Measurements from ENCODE around the gene TMTC2. TPM values are rescaled to one million over a fixed set of nuclear protein-coding genes. Genes with fewer than 3 reads are reported as not detected.
A peak's percentile ranks its signal among the peaks of the same experiment; 100 is the strongest.

The TMTC2 gene
- total RNA-seq, 1 experiment from 2014 or later = 1.2 TPM

DNA sequence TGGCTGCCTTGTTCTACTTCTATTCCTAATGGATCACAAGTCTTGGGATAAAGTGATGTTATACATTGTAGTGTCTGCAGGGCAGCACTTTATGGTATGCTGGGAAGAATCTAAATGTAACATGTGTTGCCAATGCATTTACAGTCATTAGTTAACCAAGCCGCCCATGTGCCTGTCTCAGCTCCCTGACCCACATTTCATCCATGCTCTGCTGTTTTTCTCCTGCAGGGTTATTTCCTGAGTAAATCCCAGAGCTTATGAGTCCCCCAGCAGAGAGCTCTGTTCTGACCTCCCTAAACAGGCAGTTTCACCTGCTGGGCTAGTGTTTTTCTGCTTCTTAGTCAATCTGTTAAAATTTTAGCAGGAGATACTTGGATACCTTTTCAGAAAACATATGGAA, 4.4 kb upstream of the TMTC2 start:
- no peak for DNase-seq (ENCODE audit: low read depth)

DNA sequence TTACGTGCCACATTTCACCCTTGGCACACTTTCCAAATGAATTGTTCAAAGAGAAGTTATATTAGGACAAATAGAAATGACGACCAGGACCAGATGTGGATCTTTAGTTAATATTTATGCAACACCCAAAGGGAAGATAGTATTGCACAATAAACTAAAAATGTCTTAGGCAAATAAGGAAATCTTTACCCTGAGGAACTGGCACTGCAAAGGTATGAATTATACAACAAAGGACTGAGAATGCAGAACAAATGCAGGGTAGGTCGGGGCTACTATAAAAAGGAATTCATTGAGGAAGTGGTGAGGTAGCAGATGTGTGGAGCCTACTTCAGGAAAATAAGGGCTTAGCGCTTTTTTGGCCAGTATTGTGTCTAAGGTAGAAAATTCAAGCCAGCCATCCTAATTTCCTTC, 3.9 kb upstream of the TMTC2 start:
- DNase-seq (ENCODE audit: low read depth) = no peak

DNA sequence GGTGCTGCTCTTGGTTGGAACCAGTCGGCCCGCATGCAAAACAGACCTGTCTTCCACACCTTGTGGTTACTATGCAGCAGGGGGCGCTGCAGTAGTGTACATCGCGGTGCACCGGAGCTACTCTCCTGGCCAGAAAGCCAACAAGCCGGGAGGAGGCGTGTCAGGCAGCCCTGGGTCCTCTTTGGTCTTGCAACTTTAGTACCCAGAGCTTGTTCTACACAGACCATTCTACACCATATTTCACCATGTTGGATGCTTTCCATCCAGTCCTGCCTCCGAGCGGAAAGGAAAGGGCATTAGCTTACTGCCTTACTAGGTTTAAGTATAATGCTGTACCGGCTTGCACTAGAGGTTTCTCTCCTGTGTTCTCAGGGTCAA, 927 bp upstream of the TMTC2 start:
- peak; percentile 82 for DNase-seq (ENCODE audit: low read depth)

DNA sequence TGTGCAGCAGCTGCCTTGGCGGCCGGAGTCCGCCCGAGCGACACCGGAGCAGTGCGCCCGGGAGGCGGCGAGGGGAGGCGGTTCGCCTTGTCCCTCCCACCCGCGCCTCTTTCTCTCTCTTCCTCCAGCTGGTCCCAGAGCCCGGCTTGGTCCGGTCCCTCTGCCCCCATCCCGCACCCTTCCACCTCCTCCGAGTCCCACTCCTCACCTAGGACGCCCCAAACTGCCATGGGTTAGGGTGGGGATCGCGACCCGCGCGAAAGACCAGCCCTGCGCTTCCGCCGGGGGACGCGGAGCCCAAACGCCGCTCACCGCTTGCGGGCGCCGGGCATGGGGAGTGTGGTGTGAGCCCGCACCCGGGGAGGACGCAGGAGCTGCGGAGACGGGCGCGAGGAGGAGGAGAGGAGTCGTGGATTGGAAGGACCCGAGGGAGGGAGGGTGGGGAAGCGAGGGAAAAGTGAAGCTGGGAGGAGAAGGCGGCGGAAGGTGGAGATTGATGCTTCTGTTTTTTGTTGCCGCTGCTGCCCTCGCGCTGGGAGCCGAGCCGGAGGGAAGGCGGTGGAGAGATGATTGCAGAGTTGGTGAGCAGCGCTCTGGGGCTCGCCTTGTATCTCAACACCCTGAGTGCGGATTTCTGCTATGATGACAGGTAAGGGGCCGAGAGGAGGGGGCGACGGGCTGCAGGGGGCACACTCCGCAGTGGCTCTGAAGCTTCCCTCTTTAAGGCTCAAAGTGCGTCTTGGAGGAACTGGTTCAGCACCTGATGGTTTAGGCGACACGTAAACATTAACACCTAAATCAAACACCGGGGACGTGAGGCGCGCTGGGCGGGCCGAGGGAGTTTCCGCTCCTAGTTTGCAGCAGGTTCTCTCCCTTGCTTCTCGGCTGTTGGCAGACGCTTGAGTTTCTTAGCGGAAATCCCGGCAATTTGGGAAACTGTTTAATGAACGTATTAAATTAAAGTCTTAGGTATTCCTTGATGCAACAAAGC, 610 bp downstream of the TMTC2 start:
- peak; percentile 10 for DNase-seq (ENCODE audit: low read depth)

DNA sequence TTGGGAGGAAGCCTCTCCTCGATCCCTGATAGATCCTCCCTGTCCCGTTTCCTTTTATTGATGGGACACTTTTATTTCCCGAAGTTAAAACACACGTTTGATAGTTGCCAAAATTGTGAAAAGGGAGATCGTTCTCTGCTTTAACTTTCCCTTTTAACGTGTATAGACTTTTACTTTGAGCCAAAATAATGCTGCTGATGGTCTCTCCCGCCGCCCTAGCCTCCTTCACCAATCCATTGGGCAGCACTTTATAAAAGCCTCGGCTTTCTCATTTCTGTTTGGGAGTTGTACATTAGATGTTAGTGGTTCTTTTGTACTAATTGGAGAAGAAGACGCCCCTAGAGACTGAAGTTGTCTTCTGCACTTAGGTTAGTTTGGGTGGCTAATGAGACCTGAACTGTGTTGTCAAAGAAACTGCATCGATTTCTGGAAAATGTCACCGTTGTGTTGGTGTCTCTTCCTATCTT, 1.4 kb downstream of the TMTC2 start:
- DNase-seq (ENCODE audit: low read depth) = peak; percentile 8

DNA sequence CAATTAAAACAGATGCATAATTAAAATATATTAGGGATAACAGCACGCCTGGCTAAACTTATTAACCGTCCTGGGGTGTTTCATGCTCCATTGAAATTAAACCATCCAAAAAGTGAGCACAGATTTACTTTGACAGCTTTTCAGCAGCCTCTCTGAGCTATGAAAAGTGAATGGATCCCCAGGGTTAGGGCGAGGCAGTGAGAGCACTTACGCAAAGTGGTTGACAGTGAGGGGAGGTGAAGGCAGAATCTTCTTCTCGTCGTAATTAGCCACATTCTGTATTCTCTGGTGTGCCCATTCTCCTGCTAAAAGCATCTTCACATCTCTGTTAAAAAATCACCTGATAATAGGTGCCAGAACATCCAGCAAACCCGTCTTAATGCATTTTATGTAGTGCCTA, 1.9 kb downstream of the TMTC2 start:
- DNase-seq (ENCODE audit: low read depth) = no peak

DNA sequence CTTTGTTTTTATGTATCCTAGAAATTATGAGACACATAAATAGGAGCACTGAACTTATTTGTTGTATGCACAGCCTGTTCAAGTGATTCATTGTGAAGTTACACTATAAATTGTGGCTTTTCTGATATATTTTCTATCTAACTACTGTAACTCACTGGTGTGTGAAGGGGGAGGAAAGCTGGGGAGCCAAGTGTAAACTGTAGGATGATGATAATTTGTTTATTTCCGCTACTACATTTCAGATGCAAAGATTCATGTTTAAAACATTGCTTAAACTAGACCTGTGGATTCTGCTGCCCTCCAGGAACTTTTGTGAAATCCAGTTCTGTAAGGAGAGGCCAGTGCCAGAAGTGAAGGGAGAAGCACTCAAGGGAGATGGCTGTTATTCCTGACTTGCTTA, 3.3 kb downstream of the TMTC2 start:
- no peak for DNase-seq (ENCODE audit: low read depth)

DNA sequence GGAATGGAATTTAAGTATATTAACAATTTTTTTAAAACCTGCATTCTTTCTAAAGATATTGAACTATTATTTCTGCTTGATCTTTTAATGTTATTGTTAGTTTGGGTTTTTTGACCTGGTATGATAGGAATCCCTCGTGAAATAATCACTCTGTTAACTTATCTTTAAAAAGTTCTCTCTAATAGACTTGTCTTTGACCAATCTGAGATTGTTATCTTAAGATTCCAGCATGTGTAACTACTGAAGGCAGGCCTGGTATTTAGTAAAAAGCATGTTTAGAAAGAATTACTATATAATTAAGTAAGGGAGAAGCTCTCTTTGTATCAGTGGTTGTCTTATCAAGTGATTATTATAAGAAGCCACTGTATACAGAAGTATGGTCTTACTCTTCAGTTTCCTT, 4.8 kb downstream of the TMTC2 start:
- no peak for DNase-seq (ENCODE audit: low read depth)

DNA sequence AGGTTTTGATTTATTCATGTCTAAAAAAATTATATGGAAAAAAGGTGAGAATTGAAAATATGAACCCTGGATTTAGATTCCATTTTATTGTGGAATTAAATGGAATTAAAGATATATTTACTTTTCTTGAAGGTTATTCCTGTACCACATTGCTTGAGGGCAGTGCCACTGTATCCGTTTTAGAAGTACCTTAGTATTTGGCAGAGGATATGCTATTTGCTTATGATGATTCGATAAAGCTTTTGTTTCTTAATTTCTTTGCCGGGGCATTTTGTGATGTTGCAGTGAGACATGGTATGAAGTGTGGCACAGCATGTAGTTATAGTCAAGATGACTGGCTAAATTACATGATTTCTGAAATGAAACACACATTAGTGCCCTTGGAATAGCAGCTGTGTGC, 7.6 kb downstream of the TMTC2 start:
- DNase-seq (ENCODE audit: low read depth) = no peak

DNA sequence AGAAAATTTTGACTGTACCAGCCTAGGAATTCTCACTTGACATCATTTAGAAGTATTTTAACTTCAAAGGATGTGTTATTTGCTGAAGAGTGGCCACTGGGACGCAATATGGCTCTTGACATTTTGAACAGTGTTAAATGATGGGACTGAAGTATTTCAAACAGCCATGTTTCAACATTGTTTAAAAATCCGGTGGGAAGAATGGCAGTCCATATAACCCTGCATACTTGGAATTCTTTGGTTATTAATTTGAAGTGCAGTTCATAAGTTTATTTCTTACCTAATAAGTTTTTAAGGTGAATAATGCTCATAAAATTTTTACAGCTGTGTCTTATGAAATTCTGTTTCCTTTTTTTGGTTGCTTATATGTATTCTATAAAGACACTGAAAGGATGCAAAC, 8.3 kb downstream of the TMTC2 start:
- DNase-seq (ENCODE audit: low read depth) = no peak

DNA sequence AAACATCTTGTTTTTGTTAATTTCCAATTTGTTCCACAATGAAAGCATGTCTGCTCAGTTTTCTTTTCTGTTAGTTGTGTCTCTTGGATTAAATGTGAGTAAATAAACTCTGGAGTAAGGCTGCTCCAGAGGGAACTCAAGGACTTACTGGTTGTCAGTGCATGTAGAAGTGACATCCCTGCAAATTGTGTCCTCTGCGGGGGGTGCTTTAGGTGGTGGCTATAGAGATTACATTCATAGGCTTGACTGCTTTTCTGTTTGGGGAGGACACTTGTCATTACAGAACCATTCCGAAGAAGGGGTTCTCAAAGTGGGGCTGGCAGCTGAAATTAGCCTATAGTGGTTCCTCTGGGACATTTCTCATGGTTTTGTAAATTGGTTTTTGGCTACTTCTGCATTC, 8.8 kb downstream of the TMTC2 start:
- no peak for DNase-seq (ENCODE audit: low read depth)

DNA sequence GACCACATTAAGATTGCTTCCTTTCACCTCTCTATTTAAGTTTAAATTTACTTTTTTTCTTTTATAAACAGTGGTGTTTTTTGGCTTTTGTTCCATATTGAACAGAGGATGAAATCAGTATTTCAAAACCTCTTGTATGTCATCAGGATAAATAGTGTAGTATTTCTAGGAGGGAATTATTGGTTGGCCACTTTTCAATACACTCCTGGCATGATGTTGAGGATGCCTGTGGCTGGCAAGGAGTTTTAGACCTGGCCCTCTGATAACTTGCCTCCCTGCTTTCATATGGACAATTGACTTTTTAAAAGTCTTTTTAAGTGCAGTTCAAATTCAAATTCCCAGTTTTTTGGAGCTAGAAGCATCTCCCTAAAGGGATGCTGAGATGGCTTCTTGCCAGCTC, 9.8 kb downstream of the TMTC2 start:
- no peak for DNase-seq (ENCODE audit: low read depth)

DNA sequence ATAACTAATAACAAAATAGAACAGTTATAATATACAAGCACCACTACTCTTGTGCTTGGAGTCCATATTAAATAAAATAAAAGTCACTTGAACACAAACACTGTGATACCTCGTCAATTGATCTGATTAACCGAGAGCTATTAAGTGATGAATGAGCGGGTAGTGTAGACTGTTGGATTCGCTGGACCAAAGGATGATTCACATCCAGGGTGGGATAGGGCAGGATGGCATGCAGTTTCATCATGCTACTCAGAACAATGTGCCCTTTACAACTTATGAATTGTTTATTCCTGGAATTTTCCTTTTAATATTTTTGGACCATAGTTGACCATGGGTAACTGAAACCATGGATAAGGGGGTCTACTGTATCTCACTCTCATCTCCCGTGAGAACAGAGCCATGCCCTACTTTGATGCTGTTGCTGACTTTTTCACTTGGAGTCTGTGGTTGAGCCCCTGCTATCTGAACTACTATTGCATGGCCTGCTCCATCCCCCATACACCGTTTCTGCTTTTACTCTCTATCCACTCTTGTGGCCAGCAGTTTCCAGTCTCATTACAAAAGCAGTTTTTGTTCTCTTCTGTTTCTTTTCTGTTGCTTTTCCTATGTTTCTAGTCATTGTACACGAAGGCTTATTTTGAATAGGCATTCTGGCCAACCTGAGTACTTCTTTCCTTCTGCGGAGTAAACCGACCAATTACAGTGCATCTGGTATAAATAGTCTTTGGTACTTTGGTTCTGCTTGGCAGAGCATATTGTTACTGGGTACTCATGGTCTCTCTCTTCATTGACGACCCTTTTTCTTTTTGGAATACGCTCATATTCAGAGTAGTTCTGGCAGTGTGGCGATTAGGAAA, 12.2 kb downstream of the TMTC2 start:
- peak; percentile 51 for DNase-seq (ENCODE audit: low read depth)

DNA sequence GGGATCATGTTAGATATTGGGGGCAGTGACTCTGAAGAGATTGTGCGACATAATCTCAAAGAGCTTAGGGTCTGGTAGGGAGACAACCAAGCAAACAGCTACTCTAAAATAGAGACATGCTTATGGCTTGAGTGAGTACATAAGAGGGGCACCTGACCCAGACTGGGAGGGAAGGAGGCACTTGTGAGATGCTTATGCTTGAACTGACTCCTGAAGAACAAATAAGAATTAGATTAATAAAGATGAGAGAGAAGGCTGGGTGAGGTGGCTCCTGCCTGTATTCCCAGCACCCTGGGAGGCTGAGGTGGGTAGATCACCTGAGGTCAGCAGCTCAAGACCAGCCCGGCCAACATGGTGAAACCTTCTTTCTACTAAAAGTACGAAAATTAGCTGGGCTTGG, 19.1 kb downstream of the TMTC2 start:
- DNase-seq (ENCODE audit: low read depth) = no peak

DNA sequence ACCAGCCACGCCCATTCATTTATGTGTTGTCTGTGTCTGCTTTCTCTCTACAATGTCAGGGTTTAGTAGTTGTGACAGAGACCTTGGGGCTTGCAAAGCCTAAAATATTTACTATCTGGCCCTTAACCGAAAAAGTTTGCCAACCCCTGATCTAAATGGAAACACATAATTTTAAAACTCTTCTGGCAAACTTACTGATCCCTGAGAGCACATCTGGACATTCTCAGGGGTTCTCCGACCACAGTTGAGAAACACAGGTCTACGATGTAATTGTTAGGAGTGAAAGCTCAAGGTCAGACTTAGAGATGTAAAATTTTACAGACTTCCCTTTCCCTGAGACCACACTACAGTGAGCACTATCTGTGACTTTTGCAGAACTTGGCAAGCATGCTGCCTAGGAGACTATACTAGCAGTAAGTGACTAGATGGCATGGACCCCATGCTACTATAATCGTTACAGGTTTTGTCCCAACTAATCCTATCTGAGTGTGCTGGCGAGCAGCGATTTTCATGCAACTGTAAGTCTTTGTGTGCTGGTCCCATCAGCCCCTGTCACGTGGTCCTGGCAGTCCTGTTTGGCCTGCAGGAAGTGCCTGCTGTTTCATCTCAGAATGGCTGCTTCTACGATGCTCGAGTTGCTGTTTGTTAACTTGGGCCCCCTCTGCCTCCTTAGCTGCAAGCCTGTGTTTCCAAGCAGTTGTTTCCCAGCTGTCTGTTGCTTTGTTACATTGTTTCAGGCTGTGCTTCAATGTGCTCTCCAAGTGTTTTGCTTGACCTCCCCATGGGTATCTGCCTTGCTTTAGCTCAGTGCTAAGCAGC, 21.6 kb downstream of the TMTC2 start:
- DNase-seq (ENCODE audit: low read depth) = no peak

DNA sequence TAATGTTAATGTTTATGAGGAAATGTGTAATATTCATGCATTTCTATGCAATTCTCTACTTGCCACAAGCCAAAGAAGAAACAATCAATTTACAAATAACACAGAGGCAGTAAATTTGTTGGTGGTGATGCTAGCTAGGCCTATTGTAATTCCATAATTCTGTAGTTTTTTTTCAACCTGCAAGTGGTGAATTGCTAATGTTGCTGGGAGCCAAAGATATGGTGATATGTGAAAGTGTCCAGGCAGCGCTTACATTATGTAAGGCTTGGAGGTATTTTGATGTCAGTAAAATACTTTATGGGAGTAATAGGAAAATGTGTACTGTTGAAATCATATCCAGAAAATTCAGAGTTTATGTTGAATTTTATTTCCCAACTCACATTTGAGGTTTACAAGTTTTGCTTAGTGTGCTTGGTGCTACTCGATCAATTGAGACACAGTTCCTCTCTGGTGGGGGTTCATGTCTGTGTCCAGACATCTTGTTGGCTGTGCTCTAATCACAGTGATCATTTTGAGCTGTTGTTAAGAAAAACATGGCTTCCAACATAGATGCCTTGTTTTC, 23.2 kb downstream of the TMTC2 start:
- DNase-seq (ENCODE audit: low read depth) = no peak

DNA sequence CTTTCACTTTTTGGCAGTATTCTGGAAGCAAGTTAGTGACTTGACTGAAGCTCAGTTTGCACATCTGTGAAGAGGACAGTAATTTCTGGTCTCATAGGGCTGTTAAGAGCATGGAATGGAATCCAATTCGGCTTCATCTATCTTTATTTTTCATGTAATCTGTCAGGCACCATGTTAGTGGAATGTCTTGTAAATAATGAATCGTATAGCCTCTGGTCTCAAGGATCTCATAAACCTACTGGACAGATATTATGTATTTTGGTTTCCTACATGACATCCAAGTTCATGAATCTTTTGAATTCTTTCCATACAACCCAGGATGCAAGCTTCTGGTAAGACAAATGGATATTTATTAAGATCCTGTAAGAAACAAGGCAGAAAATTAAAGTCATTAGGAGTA, 24.0 kb downstream of the TMTC2 start:
- DNase-seq (ENCODE audit: low read depth) = no peak

DNA sequence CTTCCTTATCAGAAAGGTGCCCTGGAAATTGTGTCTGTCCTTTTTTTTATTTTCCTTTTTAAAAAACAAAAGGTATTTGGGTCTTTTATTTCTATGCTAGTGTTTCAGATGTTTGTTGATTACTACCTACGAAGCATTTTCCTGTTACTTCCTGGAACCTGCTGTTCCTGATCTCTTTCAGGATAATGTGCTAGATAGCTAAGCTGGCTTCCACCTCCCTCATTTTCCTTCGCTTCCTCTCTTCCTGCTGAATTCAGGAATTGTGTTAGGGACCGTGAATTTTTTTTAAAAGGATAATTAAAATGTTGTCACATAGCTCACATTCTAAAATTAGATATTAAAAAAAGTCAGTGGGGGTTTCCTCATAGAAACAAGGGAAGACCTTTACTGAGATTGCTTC, 27.7 kb downstream of the TMTC2 start:
- DNase-seq (ENCODE audit: low read depth) = no peak

DNA sequence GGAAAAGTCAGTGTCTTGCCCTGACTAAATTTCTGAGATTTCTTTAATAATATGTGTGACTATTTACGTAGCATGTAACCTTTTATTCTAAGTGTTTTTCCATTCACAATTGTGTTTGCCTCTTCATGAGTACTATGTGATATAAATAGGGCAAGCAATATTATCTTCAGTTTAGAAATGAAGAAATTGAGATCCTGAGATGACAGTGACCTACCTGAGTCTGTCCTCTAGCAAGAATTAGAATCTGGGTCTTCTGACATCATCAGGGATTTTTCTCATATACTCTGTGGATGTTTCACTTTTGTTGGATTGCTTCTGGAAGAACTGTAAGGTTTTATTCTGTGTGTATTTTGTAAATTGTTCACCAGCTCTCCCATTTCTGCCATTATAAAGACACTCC, 35.0 kb downstream of the TMTC2 start:
- DNase-seq (ENCODE audit: low read depth) = no peak

DNA sequence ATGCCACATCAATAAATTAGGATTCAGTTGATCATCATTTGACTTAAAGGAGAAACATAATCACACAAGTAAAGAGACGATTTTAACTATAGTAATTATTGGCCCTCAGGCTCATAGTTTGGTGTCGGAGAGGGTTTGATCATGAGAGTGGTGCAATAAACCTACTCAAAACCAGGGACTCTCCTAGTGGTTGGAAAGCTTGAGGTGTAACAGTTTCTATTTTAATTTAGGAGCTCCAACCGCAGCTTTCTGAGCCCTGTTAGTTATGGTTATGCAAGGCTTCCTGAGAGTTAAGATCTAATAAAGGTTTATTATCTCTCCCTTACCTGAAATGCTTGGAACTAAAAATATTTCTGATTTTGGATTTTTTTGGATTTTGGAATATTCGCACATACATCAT, 36.4 kb downstream of the TMTC2 start:
- DNase-seq (ENCODE audit: low read depth) = no peak

DNA sequence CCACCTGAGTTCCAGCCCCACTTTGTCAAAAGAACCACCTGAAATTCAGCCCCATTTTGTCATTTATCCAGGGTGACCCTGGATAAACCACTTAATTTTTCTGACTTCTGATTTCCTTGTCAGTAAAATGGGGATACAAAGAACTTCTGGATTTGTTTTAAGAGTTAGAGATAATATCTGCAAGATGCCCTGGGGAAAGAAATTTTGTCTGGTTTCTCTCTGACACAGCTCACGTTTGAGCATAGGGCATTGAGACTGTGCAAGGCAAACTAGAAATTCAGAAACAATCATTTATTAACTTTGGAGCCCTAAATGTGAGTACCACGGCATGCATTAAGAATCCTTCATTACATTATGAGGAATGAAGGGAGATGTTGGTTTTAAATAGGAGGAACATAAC, 37.2 kb downstream of the TMTC2 start:
- no peak for DNase-seq (ENCODE audit: low read depth)

DNA sequence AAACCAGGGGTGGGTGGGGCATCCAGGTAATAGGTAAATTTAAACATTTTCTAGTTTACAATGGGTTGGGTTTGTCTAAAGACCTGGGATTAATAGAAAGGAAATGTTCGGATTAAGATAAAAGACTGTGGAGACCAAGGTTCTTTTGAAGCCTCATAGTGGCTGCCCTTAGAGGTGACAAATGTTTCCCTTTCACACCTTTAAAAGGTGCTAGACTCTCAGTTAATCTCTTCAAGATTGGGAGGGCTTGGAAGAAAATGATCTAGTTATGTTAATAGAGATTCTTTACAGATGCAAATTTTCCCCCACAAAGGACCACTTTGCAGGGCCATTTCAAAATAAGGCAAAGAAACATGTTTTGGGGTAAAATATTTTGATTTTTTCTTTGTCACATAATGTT, 39.0 kb downstream of the TMTC2 start:
- DNase-seq (ENCODE audit: low read depth) = no peak

Measured in RPMI7951 (cell line).